ENCODE measurements around the gene ACSBG1. TPM values are rescaled to one million over a fixed set of nuclear protein-coding genes. Genes with fewer than 3 reads are reported as not detected.

ACSBG1 gene
- total RNA-seq = 0.18 TPM in 1 of 2 replicates, not detected in the other
- long read RNA-seq = 0 reads

- Mint-ChIP-seq H3K36me3 (ENCODE audit: insufficient read depth) (no peaks in the 10 kb centered on the region), H3K27me3 (peaks cover 14% of the 10 kb centered on the region), H3K4me1 (ENCODE audit: low read depth) (peaks cover 5% of the 10 kb centered on the region), H3K4me3 (ENCODE audit: low read depth) (no peak within 1 kb of the TSS), H3K9me3 (ENCODE audit: low read depth) (no peaks in the 10 kb centered on the region), H3K27ac (no peak within 1 kb of the TSS)
- no peak for DNase-seq (ENCODE audit: low spot score, unreplicated experiment)
- TF ChIP-seq CTCF (IDR thresholded peaks at IDR 0.05; ENCODE audit: unreplicated experiment) = no peak
Measured at GRCh38 chr15:78234515-78235040, at the start of gene ACSBG1. TSS of gene ACSBG1 (minus strand) at chr15:78234565. CDS start at chr15:78234501, 64 bp downstream.

DNA sequence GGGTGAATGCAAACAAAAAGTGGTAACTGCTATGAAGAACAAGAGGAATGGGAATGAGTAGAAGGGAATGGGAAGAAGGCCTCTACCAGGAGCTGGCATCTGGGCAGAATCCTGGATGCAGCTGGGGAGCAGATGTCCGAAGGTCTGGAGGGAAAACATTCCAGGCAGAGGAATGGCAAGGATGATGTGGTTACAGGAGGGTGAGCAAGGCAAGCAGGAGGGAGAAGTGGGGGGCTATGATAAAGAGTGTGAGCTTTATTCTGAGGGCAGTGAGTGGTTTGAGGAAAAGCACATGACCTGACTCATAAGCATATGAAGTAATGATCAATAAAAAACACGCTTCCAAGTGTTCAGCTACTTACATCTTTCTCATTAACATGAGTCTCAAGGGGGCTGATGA, 48.0 kb upstream of the ACSBG1 start:
- H3K4me3 Mint-ChIP-seq (ENCODE audit: low read depth) = no peak overlapping the region
- H3K27ac Mint-ChIP-seq = no peak overlapping the region
- TF ChIP-seq CTCF (IDR thresholded peaks at IDR 0.05; ENCODE audit: unreplicated experiment) = no peak
- DNase-seq (ENCODE audit: low spot score, unreplicated experiment) = no peak
- H3K27me3 Mint-ChIP-seq = no peaks in the 10 kb centered on the region
- H3K36me3 Mint-ChIP-seq (ENCODE audit: insufficient read depth) = peaks cover 6% of the 10 kb centered on the region
- H3K9me3 Mint-ChIP-seq (ENCODE audit: low read depth) = no peaks in the 10 kb centered on the region
- no peaks in the 10 kb centered on the region for H3K4me1 Mint-ChIP-seq (ENCODE audit: low read depth)

DNA sequence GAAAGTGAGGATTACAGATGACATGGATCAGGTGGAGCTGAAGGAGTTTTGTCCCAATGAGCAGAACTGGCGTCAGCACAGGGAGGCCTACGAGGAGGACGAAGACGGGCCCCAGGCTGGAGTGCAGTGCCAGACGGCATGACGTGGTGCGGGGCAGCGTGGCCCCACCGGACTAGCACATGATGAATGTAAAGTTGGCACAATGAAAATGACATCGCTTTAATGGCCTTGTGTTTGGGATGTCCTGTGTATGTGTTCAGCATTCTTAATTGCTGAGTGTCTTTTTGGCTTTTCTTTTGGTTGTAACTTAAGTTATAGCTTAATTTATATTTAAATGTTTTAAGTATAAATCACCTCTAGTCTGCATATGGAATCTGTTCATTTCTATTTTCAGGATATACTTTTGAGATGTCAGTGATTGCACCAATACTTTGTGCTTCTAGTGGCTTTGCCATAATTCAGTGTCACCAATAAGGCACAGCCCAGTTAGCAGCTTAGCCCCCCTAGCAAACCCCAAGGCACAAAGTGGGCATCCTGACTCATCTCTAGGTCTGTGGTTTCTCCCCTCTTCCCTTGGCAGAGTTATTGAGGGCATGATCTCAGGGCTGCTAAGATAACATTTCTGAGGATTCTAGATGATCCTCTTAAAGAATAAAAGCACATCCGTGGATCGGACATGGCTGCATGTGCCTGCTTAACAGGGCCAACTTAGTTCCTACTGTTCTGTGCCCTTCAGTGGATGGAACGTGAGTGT, 46.1 kb upstream of the ACSBG1 start:
- Mint-ChIP-seq H3K27ac (no peak overlapping the region), H3K36me3 (ENCODE audit: insufficient read depth) (peaks cover 1% of the 10 kb centered on the region), H3K27me3 (no peaks in the 10 kb centered on the region), H3K4me1 (ENCODE audit: low read depth) (no peaks in the 10 kb centered on the region), H3K4me3 (ENCODE audit: low read depth) (no peak overlapping the region), H3K9me3 (ENCODE audit: low read depth) (no peaks in the 10 kb centered on the region)
- no peak for TF ChIP-seq CTCF (IDR thresholded peaks at IDR 0.05; ENCODE audit: unreplicated experiment)
- DNase-seq (ENCODE audit: low spot score, unreplicated experiment) = no peak

DNA sequence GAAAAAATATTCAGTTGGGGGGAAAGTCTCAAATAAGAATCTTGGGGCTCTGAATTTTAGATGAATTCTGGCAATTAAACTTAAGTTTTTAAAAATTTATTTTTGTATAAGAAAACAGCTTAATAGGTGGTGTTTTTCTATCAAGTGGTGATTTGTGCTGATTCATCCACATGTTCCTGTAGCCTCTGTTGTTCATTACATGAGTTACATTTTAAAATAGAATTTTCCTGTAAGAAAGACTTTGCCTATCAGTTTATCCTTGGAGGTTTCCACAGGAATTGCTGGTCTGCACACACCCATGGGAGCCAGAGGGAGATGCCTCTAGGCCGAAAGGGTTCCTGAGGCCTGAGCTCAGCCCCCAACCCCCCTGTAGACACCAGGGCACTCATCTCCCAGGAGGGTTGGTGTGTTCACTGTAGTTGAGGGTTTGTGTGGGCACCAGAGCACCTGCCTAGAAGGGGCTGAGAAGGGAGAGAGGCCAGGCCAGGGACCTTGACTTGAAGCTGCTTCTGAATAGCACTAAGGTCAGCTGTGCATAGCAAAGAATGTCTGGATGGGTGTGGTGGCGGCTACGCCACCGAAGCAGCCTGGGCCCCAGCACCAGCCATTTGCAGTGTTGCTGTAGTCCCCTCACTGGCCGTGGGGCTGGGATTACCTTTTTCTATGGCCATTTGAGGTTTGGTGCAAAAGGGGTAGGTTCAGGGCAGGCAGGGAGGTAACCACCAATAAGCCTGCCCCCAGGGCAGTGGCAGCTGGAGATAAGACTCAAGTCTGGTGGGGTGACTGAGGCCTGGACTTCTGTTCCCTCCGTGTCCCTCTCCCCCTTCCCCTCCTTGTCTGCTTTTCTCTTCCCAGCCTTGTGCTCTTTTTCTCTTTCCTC, 41.9 kb upstream of the ACSBG1 start:
- no peak overlapping the region for H3K27ac Mint-ChIP-seq
- H3K4me3 Mint-ChIP-seq (ENCODE audit: low read depth) = no peak overlapping the region
- no peaks in the 10 kb centered on the region for H3K27me3 Mint-ChIP-seq
- no peaks in the 10 kb centered on the region for H3K9me3 Mint-ChIP-seq (ENCODE audit: low read depth)
- H3K4me1 Mint-ChIP-seq (ENCODE audit: low read depth) = no peaks in the 10 kb centered on the region
- TF ChIP-seq CTCF (IDR thresholded peaks at IDR 0.05; ENCODE audit: unreplicated experiment) = no peak
- no peak for DNase-seq (ENCODE audit: low spot score, unreplicated experiment)
- H3K36me3 Mint-ChIP-seq (ENCODE audit: insufficient read depth) = peaks cover 1% of the 10 kb centered on the region

GRCh38 chr15:78274994-78275393, 40.6 kb upstream of the ACSBG1 start:
- peaks cover 1% of the 10 kb centered on the region for H3K36me3 Mint-ChIP-seq (ENCODE audit: insufficient read depth)
- no peak overlapping the region for H3K4me3 Mint-ChIP-seq (ENCODE audit: low read depth)
- TF ChIP-seq CTCF (IDR thresholded peaks at IDR 0.05; ENCODE audit: unreplicated experiment) = no peak
- H3K27me3 Mint-ChIP-seq = peaks cover 4% of the 10 kb centered on the region
- DNase-seq (ENCODE audit: low spot score, unreplicated experiment) = no peak
- no peak overlapping the region for H3K27ac Mint-ChIP-seq
- H3K4me1 Mint-ChIP-seq (ENCODE audit: low read depth) = no peaks in the 10 kb centered on the region
- no peaks in the 10 kb centered on the region for H3K9me3 Mint-ChIP-seq (ENCODE audit: low read depth)
